Mammary epithelial cell (primary cell): ENCODE data around the gene FBP1.

Source experiments
- CTCF ChIP-seq, 2 donors: IDR thresholded peaks in 1 of 2; conservative IDR thresholded peaks in 1 of 2; 2 replicates each; pipeline ENCODE4 v1.5.1; 2011 to 2012; ENCODE audit warnings: inconsistent platforms in 2 of 2, low read length in 2 of 2, mild to moderate bottlenecking in 2 of 2, control low read depth in 1 of 2, low read depth in 1 of 2; ENCODE audit not compliant: insufficient read depth in 1 of 2; ENCODE audit errors: extremely low read depth in 1 of 2
- EZH2 ChIP-seq: IDR thresholded peaks from 2 replicates; pipeline ENCODE4 v1.6.1; 2012; ENCODE audit warnings: low read length, inconsistent platforms, borderline replicate concordance

GRCh38 chr9:94581728-94582127 is 57.6 kb downstream of the FBP1 start:
- TF ChIP-seq CTCF (conservative IDR thresholded peaks at IDR 0.05 in 1 of 2, IDR thresholded peaks at IDR 0.05 in 1 of 2; ENCODE audit: extremely low read depth in 1 of 2, insufficient read depth in 1 of 2, low read depth in 1 of 2, low read length in 2 of 2) (no peak), EZH2 (no peak)
